Pulmonary artery endothelial cell (primary cell): ENCODE measurements around the gene PKN1. TPM values are rescaled to one million over a fixed set of nuclear protein-coding genes. Genes with fewer than 3 reads are reported as not detected.

Source experiments
- DNase-seq: peaks from one replicate; pipeline ENCODE4 v3.0.0-alpha.2; 2011; ENCODE audit warnings: low read depth, low spot score
- total RNA-seq: library from RNA; depleted of rRNA; stranded (reverse); fragments of >200 nt; gene quantifications from 2 replicates; pipeline ENCODE4 v1.2.3, GENCODE V29; 2014

Gene PKN1
- total RNA-seq, 1 donor from 2014 or later = 291 TPM

- DNase-seq = no peak
Observed at GRCh38 chr19:14512406-14512961, 79.4 kb downstream of the PKN1 start.

GRCh38 chr19:14514215-14514863, 81.2 kb downstream of the PKN1 start:
- no peak for DNase-seq

GRCh38 chr19:14515501-14516047, 82.5 kb downstream of the PKN1 start:
- DNase-seq = no peak

GRCh38 chr19:14516048-14516534, 83.0 kb downstream of the PKN1 start:
- DNase-seq = no peak

- DNase-seq = no peak
Observed at GRCh38 chr19:14516746-14517438, 83.8 kb downstream of the PKN1 start.

GRCh38 chr19:14517446-14517839, 84.3 kb downstream of the PKN1 start:
- DNase-seq = no peak

GRCh38 chr19:14517840-14518505, 84.9 kb downstream of the PKN1 start, which contains the start of gene DNAJB1:
Gene DNAJB1 (minus strand): TSS chr19:14518397. CDS start chr19:14518349, 48 bp downstream.
- no peak for DNase-seq

GRCh38 chr19:14519245-14519859, 86.2 kb downstream of the PKN1 start:
- no peak for DNase-seq

- peak; percentile 66 for DNase-seq
Observed at GRCh38 chr19:14519860-14520407, 86.8 kb downstream of the PKN1 start.

GRCh38 chr19:14520543-14520942, 87.4 kb downstream of the PKN1 start:
- no peak for DNase-seq

Other genes with a start within 250 kb of the PKN1 start
- 1.4 and 2.2 TPM in 2 replicates for gene ADGRL1, start 227.1 kb upstream of the PKN1 start, total RNA-seq
- gene ADGRE5, start 51.9 kb upstream of the PKN1 start, total RNA-seq = 3.1 and 4.2 TPM in 2 replicates
- gene DDX39A, start 14.0 kb upstream of the PKN1 start, total RNA-seq = 92.5 and 156 TPM in 2 replicates
- 0.71 and 0.73 TPM in 2 replicates for gene PTGER1, start 42.0 kb downstream of the PKN1 start, total RNA-seq
- gene GIPC1, start 62.8 kb downstream of the PKN1 start, total RNA-seq = 133 and 138 TPM in 2 replicates
- 31.5 and 107 TPM in 2 replicates for gene DNAJB1, start 85.1 kb downstream of the PKN1 start, total RNA-seq
- 27.3 and 28.7 TPM in 2 replicates for gene TECR, start 96.3 kb downstream of the PKN1 start, total RNA-seq
- 225 and 263 TPM in 2 replicates for gene NDUFB7, start 138.8 kb downstream of the PKN1 start, total RNA-seq
- gene CLEC17A, start 149.8 kb downstream of the PKN1 start, total RNA-seq = not detected in 2 replicates
- not detected in 2 replicates for gene ADGRE3, start 241.5 kb downstream of the PKN1 start, total RNA-seq